GM20431 (cell line): ENCODE measurements around the gene COQ9.
"Not testable (repeated sequence)": the region's sequence is repeated elsewhere in the genome, so short reads cannot be mapped to it uniquely, and the experiment has no call there.

Experiments
- in situ Hi-C: fragments of 300-500 bp; cut with MseI, MboI; formaldehyde crosslinking; loops from one replicate; pipeline ENCODE4 v1.15.0; 2020; ENCODE audit warnings: low sequenced_read_pairs; ENCODE audit not compliant: unreplicated experiment

Gene COQ9

GRCh38 chr16:57447186-57447962 lies at the start of gene COQ9, which contains the start of gene CIAPIN1:
TSS of gene COQ9 (plus strand) at chr16:57447479. CDS start at chr16:57447506, 27 bp downstream.
TSS of gene CIAPIN1 (minus strand) at chr16:57447385. CDS start at chr16:57440928, 6,457 bp downstream.
- in situ Hi-C loops: no loop called here

GRCh38 chr16:57397493-57397892 lies 49.8 kb upstream of the COQ9 start:
- in situ Hi-C loops: not testable (repeated sequence)

GRCh38 chr16:57401943-57402640 lies 45.2 kb upstream of the COQ9 start:
- in situ Hi-C loops: loop anchor here (25.0 kb wide), 1 partner anchor 315 kb away; the partner anchor contains the start of gene CPNE2

- in situ Hi-C loops: loop anchor here (25.0 kb wide), 1 partner anchor 317 kb away; the partner anchor contains the start of gene CPNE2
Measured at GRCh38 chr16:57403965-57404817, 43.1 kb upstream of the COQ9 start, which contains the start of gene CCL17. TSS of gene CCL17 (plus strand) at chr16:57404767. CDS start at chr16:57413933, 9,166 bp downstream.

- in situ Hi-C loops: loop anchor here (25.0 kb wide), 1 partner anchor 318 kb away; the partner anchor contains the start of gene CPNE2
Measured at GRCh38 chr16:57405097-57405496, 42.2 kb upstream of the COQ9 start.

- in situ Hi-C loops: loop anchor here (25.0 kb wide), 1 partner anchor 320 kb away; the partner anchor contains the start of gene CPNE2
Measured at GRCh38 chr16:57406881-57407280, 40.4 kb upstream of the COQ9 start.

- in situ Hi-C loops: loop anchor here (25.0 kb wide), 1 partner anchor 320 kb away; the partner anchor contains the start of gene CPNE2
Measured at GRCh38 chr16:57407521-57408353, 39.5 kb upstream of the COQ9 start.

- in situ Hi-C loops: loop anchor here (25.0 kb wide), 1 partner anchor 322 kb away; the partner anchor contains the start of gene CPNE2
Measured at GRCh38 chr16:57409065-57409464, 38.2 kb upstream of the COQ9 start.

GRCh38 chr16:57409870-57410587 lies 37.2 kb upstream of the COQ9 start:
- in situ Hi-C loops: loop anchor here (10.0 to 25.0 kb wide), 2 partner anchors 105 to 323 kb away; partner anchors contain the start of gene CPNE2

- in situ Hi-C loops: loop anchor here (10.0 to 25.0 kb wide), 2 partner anchors 107 to 324 kb away; partner anchors contain the start of gene CPNE2
Measured at GRCh38 chr16:57411362-57411976, 35.8 kb upstream of the COQ9 start.

- in situ Hi-C loops: loop anchor here (10.0 to 25.0 kb wide), 2 partner anchors 108 to 325 kb away; partner anchors contain the start of gene CPNE2
Measured at GRCh38 chr16:57412584-57412983, 34.7 kb upstream of the COQ9 start.

- in situ Hi-C loops: loop anchor here (10.0 to 25.0 kb wide), 2 partner anchors 109 to 326 kb away; partner anchors contain the start of gene CPNE2
Measured at GRCh38 chr16:57413301-57413730, 34.0 kb upstream of the COQ9 start.

- in situ Hi-C loops: loop anchor here (10.0 to 25.0 kb wide), 2 partner anchors 109 to 326 kb away; partner anchors contain the start of gene CPNE2
Measured at GRCh38 chr16:57413733-57414132, 33.5 kb upstream of the COQ9 start.

GRCh38 chr16:57416084-57416483 lies 31.2 kb upstream of the COQ9 start:
- in situ Hi-C loops: loop anchor here (10.0 to 25.0 kb wide), 2 partner anchors 111 to 329 kb away; partner anchors contain the start of gene CPNE2

- in situ Hi-C loops: loop anchor here (10.0 to 25.0 kb wide), 2 partner anchors 115 to 332 kb away; partner anchors contain the start of gene CPNE2
Measured at GRCh38 chr16:57419506-57419905, 27.8 kb upstream of the COQ9 start.

GRCh38 chr16:57422026-57422944 lies 25.0 kb upstream of the COQ9 start:
- in situ Hi-C loops: loop anchor here (25.0 kb wide), 1 partner anchor 335 kb away; the partner anchor contains the start of gene CPNE2
